Measurements from ENCODE around the gene NEUROD2. TPM values are rescaled to one million over a fixed set of nuclear protein-coding genes. Genes with fewer than 3 reads are reported as not detected.

Gene NEUROD2
- polyA plus RNA-seq, 10 donors = 0.01 to 0.22 (median 0.06) TPM; not detected in 2

DNA sequence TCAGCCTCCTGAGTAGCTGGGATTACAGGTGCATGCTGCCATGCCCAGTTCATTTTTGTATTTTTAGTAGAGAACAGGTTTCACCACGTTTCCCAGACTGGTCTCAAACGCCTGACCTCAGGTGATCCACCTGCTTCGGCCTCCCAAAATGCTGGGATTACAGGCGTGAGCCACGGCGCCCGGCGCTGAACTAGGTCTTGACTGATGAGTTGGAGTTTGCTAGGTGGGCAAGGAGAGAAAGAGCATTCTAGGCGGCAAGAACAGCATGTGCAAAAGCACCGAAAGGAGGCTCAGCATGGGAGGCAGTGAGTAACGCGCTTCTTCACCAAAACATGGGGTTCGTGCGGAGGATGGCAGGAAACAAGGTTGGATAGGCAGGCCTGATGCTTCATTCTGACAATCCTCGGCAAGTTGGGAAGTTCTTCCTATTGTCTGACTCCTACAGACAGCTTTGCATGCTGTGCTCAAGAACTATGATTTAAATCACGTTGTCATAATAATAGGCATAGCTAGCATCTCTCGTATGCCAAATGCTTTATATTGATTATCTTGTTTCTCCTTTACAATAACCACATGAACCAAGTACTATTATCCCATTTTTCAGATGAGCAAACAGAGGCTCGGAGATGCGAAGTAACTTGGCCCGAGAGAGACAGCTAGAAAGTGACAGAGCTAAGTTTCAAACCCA lies 26.5 kb downstream of the NEUROD2 start:
- no peak for DNase-seq

DNA sequence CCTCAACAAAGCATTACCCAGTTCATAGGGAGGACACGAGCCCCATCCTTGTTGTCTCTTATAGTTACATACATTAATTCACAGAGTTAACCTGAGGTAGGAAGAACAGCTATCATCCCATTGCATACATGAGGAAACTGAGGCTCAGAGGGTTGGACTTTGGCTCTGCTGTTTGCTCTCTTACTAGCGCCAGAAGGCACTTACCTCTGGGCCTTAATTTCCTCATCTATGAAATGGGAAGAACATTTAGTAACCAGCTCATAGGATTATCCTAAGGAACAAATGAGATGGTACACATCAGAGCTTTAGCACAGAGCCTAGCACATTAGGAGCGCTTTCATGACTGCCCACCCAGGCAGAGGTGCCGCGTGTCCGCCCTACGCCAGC lies 27.6 kb downstream of the NEUROD2 start:
- no peak for DNase-seq

DNA sequence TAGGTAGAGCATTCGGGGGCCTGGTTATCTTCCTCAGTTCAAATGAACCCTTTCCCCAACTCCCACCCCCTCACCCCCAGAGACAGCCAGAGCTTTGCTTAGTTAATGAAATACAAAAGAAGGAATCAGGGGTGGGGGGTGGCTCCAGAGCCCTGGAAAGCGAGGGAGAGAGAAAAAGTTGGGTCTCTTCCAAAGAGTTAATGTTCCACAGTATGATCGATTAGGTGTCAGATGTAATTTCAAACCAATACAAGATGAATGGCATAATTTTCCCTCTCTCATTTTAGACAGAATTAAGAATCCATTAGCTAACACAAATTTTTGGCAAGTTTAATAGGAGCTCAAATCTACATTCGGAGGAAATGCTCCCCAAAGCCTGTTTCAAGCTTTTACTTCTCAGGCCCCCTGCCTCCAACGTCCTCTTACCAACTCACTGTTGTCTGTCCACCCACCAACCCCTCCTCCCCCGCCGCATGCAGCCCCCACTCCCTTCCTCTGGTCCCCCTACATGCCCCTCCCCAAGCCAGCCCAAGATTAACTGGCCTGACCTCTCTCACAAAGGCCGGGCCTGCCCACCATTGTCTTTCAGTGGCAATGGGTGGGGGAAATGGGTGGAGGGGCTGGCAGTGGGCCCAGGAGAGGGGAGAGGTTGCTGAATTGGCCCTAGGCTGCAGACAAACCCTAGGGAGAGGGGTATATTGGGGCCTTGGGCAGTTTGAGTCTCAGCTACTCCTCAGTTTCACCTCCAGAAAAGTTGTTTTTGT lies 28.2 kb downstream of the NEUROD2 start:
- DNase-seq = no peak

DNA sequence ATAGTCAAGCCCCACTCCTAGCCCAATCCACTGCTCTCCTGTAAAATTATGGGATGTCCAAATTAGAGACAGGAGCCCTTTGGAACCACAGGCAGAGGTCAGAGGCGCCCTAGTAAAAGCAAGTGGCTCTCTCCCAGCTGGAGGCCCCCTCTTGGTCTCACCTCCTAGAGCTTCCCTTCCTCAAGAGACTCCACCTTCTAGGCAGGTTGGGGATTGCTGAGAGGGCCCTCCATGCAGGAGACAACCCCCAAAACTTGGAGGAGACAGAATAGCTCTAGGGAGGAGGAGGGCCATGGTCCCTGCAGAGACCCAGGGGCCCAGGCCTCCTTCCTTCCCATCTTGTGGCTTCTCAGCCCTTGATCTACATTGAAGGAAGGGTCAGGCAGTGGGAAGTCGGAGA lies 29.4 kb downstream of the NEUROD2 start:
- DNase-seq = no peak

DNA sequence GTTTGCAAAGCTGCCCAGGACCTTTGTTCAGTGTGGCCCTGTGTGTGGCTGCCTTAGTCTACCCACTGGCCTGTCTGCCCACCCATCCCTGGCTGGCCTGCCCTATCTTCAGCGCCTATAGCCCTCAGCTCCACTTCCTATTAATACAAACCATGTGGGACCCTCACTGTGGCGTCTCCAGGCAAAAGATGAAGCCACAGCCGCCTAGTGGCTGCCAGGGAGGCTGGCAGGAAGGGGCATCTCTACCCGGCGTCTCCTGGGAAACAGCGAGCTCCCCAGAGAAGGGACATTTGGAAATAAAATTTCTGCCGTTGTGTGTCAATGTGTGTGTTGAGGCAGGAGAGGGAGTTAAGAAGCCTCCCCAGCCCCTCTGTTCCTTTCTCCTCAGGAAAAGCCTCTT lies 31.5 kb downstream of the NEUROD2 start:
- DNase-seq = no peak

DNA sequence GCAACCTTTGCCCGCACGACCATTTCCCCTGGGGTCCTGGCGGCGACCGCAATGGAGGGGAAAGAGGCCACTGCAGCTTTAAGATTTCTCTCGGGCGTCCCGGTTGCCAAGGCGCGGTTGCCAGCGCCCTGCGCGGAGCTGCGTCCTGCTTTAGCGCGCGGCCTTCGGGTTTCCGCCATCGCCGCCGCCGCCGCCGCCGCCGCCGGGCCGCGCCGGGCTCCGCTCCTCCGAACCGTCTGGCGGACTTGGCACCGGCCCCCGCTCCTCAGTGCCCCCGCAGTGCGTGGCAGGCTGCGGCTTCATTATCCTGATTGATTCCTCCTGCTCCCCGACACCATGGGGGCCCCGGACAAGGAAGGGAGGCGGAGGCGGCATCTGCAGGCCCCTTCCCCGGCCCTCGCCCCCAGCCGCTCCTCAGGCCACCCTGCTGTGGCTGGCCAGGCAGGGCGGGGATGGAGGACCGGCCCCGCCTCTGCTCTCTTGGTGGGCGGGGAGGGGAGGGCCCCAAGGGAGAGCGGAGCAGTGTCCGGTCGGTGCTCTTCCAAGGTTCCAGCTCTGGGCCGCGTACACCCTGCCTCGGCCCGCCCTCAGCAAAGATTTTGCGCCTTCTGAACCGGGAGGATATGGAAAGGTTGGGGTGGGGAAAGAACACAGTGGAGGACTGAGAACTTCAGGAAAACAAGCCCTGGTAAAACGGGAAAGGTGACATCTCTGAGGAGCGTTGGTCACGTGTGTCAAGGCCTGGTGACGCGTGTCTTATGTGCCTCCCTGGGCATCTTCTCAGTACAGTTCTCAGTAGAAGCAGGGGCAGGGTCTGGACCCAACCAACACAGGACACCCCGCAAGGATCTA lies 34.0 kb downstream of the NEUROD2 start:
- DNase-seq = peak; percentile 45 to 88 (median 76)

DNA sequence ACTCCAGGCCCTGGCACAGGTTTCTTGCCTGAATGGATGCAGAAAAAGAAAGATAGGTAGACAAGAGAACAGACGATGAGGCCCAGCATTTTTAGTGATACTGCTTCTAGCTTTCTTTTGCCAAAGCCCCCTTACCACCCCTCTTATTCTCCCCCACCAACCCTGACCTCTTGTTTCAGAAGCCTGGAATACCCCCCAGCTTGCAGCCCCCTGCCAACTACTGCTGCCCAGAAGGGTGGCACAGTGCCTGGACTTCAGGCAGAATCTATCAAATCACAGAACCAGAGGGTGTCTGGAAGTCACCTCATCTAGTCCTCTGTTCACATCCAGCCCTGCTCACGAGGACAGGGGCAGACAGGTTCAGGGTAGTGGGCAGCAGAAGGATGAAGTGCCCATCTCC lies 35.6 kb downstream of the NEUROD2 start:
- no peak for DNase-seq

DNA sequence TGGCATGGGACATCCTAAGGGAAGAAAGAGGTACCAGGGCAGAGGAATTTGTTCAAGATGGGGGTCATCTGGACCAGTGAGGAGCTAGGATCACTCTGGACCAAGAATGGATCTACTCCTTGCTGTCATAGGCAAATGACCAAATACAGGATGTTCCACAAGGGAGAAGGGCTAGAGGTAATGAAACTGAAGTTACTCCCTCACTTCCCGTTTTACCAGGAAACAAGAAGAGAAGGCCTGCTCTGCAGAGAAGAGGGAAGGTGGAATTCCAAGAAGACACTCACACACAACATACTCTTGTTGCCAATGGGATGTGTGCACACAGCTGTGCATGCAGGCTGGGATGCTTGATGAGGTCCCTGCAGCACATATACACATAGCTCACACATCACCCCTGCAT lies 38.6 kb downstream of the NEUROD2 start:
- DNase-seq = no peak

DNA sequence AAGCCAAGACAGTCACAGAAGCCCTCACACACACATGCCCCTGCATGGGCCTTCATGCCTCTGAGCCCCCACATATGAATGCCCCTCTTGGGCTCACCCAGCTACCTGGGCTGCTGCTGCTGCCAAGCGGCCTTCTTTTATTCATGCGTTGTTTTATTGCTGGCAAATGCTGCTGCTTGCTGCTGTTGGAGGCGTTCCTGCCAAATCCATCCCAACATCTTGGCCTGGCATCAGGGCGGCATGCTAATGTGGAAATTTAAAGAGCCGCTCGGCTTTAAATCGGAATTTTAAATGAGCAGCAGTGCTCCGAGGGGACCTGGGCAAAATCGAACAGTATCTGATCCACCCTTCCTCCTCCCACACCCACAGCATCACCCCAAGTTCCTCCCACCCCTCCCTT lies 39.0 kb downstream of the NEUROD2 start:
- no peak for DNase-seq

DNA sequence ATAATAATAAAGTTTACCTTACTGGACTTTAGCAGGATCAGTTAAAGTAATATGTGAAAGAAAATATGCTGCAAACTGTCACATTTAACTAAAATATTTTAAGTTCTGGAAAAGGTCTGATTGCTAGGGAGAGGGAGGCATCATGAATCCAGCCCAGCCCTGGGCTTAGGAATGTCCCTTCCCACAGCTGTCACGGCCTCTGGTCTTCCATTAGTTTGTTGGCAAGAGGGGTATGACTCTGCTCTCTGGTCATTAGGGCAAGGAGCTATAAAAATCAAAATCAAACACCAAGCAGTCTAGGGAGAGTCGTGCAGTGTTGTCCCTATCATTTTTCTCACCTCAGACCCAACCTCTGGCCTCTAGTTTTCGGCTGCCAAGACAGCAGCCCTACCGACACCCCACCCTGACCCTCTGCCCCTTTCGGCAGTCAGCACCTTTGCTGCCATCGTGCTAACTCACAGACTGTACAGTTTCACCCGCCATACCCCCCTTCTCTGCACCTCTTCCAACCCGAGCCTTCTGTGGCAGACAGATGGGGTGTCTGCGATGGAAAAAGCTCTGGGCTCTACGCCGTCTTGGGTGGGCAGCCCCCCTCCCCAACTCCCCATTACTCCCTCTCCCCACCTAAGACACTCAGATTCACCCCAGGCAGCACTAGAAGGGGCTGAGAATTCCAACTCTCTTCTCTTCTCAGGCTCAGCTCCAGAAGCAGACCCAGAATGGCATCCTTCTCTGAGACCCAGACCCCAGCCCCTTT lies 41.4 kb downstream of the NEUROD2 start:
- no peak for DNase-seq

DNA sequence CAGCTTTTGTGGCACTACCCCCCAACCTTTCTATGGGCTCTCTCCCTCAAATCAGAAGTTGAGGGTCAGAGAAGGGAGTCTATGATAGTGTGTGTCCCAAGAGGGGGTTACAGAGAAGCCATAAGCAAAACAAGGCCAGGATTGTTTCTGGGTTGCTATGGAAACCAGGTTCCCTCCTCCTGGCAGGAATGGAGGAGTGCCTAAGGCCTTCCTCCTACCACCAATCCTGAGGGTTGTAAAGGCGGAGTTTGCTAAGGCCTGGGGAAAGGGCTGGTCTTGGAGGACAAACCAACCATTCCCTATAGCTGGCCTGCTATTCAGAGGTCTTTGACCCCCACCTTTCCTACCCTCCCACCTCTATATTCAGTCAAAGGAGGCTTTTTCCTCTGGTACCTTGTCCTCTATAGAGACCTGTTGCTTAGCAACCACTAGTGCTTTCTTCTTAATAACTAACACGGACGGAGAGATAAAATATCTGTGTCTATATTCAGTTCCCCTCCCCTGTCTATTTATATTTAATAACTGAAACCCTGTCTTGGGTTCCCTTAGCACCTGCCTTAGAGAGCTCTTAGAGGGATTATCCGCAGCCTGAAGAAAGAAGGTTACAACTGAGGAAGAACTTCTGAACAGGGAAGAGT lies 43.4 kb downstream of the NEUROD2 start:
- DNase-seq = no peak

DNA sequence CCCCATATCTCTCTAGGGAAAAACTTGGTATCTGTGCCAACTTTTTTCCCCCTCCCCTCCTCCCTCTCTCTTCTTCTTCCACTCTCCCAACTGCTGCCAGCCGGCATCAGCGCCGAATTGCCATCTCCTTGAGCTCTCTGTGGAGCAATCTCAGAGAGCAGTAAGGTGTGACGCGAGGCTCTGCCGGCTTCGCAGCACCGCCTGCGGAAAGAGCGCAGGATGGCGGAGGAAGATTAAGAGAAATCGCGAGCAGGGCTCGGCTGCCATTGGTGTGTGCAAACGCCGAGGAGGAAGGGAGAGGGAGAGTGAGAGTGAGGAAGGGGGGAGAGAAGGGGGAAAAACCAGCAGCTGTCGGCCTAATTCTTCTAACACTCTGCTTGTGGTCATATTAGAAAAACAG lies 44.2 kb downstream of the NEUROD2 start:
- peak in 1 of 3 donors; percentile 36 for DNase-seq

DNA sequence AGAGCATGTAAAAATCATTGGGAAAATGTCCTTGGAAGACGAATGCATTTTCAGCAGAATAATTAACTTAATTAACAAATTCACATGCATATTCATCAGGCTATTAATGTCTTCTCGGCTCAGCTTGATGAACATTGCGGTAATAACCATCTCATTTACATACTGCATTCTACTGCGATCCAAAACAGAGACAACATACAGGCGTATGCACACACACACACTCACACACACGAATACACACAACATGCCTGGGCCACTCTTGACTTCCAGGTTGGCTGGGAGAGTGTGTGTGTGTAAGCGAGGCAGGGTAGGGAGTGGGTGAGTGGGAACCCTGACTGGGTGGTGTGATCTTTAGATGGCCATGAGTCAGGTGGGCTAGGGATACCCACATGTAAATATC lies 44.7 kb downstream of the NEUROD2 start:
- DNase-seq = no peak

DNA sequence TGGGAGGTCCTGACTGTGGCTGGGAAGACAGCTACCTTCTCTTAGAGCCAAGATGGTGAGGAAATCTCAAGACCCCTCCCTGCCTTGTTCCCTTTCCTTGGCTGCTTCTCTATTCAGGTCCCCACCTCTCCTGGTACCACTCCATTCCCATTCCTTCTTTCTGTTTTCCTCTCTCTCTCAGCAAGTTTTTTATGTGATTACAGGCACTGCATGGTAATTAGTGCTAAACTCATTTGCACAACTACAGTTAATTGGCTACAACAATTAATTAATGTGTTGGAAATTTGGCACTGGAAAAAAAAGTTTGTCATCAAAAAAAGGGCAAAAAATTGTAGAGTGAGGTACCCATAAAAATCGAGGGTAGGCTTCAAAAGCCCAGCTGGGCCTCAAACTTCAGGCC lies 45.3 kb downstream of the NEUROD2 start:
- DNase-seq = no peak

DNA sequence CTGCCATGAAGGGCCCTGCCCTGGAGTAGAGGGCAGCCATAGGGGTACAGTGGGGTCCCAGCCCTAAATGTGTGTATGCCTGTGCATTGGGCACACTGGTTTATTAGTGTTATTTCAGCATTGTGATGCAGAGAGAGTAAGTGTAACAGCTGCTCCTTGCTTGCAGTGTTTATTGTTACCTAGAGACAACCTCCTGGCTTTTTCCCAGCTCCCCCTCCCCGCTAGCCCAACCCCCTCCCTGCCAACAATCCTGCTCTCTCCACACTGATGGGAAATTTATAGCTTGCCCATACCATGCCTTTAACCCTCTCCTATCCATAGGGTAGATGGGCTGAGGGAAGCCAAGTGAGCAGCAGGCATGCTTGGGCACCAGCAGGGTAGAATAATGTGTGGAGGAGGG lies 51.3 kb downstream of the NEUROD2 start:
- no peak for DNase-seq

DNA sequence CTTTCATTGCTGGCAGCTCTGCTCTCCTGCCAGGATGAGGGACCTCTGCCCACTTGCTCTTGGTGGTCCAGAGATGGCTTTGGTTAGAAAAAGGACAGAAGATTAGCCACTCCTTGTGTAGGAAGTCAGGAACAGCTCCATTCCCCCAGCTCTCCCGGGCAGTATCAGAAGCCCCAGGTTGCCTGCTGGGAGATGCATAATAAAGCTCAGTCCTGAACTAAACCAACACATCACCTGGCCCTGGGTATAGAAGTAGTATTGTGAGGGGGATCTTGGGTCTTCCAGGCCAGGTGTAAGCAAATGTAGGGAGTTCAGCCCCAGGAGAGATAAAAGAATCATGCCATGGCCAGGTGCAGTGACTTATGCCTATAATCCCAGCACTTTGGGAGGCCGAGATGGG lies 52.4 kb downstream of the NEUROD2 start:
- no peak for DNase-seq

Other genes with a start within 250 kb of the NEUROD2 start
- gene FBXL20, start 206.3 kb downstream of the NEUROD2 start, polyA plus RNA-seq (ENCODE audit: insufficient read length in 10 of 10) = 1 to 10 TPM; 5.1 to 8.1 (median 6.6) TPM
- 10 to 100 TPM; 23.9 to 36.8 (median 29.8) TPM for gene MED1, start 156.7 kb downstream of the NEUROD2 start, polyA plus RNA-seq (ENCODE audit: insufficient read length in 10 of 10)
- 10 to 100 TPM; 23.4 to 42.2 (median 31.9) TPM for gene CDK12, start 146.4 kb downstream of the NEUROD2 start, polyA plus RNA-seq (ENCODE audit: insufficient read length in 10 of 10)
- 1 to 10 TPM; 1.1 to 3.5 (median 2.3) TPM for gene PPP1R1B, start 19.0 kb upstream of the NEUROD2 start, polyA plus RNA-seq (ENCODE audit: insufficient read length in 10 of 10)
- gene STARD3, start 29.2 kb upstream of the NEUROD2 start, polyA plus RNA-seq (ENCODE audit: insufficient read length in 10 of 10) = 10 to 100 TPM; 27.5 to 41.4 (median 31.6) TPM
- gene TCAP, start 57.4 kb upstream of the NEUROD2 start, polyA plus RNA-seq (ENCODE audit: insufficient read length in 10 of 10) = 100 to 1,000 TPM; 193 to 440 (median 306) TPM
- 1 to 10 TPM; 2.1 to 5.8 (median 3.5) TPM for gene PNMT, start 60.5 kb upstream of the NEUROD2 start, polyA plus RNA-seq (ENCODE audit: insufficient read length in 10 of 10)
- gene PGAP3, start 80.1 kb upstream of the NEUROD2 start, polyA plus RNA-seq (ENCODE audit: insufficient read length in 10 of 10) = 10 to 100 TPM; 15.5 to 19.4 (median 16.4) TPM
- gene ERBB2, start 92.1 kb upstream of the NEUROD2 start, polyA plus RNA-seq (ENCODE audit: insufficient read length in 10 of 10) = 100 to 1,000 TPM in 9 of 10 donors, 10 to 100 TPM in 1; 77.8 to 147 (median 107) TPM
- gene MIEN1, start 122.6 kb upstream of the NEUROD2 start, polyA plus RNA-seq (ENCODE audit: insufficient read length in 10 of 10) = 10 to 100 TPM; 15.2 to 23.7 (median 19.0) TPM
- gene GRB7, start 130.0 kb upstream of the NEUROD2 start, polyA plus RNA-seq (ENCODE audit: insufficient read length in 10 of 10) = 1 to 10 TPM in 2 of 10 donors, under 1 TPM in 8; 0.14 to 1.9 (median 0.42) TPM

All from muscle of back (tissue), 11 donors.